HG03108 (cell line): Measurements from ENCODE around the gene DHX9.

Experiments used
- ATAC-seq: cut with Tn5 transposase; IDR thresholded peaks from one replicate; pipeline ENCODE4 v1.9.1; 2021; ENCODE audit warnings: moderate library complexity; ENCODE audit not compliant: unreplicated experiment

Gene DHX9

DNA sequence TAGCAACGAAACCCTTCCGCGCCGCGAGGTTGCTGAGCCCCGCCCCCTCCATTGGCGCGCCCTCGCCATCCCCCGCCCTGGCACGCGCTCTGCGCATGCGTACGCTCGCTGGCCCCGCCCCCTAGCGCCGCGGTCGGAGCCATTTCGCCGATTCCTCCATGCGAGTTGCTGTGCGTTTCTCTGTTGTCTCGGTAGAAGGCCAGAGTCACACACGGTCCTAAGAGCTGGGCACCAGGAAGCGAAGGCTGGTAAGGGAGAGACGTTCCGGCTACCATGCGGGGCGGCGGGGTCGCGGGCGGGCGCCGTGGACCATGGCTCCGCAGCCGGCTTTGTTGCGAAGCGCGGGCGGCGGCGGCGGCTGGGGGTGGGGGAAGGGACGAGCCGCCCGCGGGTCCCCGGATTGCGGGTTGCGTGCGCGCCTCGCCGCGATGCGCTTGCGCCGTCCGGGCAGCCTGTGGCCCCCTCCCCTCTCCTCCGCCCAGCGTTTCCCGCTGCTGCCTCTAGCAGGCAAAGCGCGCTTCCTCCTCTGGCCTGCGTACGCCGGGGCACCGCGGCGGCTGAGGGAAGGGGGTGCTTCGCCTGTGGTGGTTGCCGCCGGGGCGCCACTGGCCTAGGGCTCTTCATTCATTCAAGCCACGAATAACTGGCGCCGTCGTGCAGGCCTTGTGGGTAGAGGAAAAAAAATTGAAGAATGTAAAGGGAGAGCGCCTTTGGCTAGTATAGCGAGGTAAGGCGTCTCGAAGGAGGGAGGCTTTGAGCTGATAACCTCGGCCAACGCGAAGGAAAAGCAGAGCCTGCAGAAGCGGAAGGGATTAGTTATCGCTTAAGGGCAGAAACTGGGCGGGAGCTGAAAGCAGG, at the start of gene DHX9:
Gene DHX9, plus strand, starts transcription at position 139 of the 858 bp plus-strand sequence. CDS start 3,220 bp downstream, outside the sequence.
- ATAC-seq = peak; percentile 80

DNA sequence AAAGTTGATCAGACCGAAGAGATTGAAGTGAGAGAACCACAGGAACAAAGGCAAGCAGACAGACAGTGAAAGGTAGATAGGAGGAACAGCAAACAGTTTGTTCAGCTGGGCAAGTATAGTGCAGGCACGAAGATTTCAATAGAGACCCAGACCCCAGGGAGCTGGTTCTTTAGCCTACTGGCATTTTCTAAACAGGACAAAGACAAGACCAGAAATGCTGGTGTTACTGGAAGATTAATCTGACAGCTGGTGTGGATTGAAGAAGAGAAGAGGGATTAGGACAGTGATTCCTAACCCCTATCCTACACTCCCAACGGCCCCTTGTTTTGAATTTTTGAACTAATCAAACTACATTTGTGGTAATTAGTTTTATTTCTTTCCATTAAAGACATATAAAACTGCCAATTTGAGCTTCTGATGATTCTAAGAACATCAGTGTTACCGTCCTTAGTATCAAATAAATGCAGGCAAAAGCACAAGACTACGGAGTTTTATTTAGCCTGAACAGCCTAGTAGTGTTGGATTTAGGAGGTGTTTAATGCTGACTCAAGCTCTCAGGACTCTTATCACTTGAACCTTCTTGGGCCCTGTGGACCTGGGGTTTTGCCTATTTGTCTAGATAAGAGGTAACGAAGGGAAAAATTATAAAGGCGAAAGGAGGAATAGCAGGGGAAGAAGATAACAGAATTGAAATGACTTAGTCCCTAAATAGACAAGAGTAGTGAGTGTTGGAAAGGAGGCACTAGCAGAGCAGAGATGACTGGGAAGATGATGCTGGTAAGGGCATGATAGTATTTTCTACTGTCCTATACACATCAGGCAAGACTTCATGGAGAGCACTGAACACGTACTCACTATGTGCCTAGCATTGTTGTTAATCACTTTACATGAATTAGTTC, 47.6 kb upstream of the DHX9 start:
- no peak for ATAC-seq

DNA sequence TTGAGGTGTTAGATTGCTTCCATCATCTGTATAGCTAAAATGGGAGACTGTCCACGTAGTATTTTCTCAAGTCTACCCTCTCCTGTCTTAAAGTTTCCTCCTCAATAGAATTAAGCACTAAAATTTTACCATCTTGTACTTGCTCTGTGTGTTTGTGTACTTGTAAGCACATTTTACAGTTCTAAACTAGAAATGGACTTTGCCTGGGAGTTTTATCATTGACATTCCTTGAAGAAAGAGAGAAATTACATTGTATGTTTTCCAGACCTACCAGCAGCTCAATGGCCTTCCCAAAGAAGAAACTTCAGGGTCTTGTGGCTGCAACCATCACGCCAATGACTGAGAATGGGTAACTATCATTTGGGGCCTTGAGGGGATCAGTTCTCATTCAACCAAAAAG, 45.1 kb upstream of the DHX9 start:
- no peak for ATAC-seq

DNA sequence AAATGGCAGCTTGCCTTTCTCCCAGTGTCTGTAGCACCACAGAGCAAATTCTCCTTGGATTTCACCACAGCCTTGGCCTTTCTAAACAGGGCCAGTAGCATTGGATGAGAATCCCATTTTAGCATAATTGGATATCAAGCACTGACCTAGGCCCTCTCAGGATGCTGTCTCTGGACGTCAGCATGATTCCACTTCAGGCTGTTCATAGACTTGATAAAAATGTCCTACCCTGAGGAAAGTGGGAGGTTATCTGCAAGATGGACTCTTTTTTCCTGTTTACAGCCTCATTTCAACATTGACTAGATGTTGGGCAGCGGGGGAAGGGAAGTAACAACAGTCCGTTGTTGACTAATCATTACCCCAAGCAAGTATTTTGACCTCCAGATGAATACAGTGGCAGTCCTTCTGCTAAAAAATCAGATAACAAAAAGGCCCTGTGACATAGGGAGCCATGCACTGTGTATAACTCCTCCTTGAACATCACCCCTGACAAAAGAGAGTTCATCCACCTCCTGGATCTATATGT, 44.4 kb upstream of the DHX9 start:
- ATAC-seq = no peak

DNA sequence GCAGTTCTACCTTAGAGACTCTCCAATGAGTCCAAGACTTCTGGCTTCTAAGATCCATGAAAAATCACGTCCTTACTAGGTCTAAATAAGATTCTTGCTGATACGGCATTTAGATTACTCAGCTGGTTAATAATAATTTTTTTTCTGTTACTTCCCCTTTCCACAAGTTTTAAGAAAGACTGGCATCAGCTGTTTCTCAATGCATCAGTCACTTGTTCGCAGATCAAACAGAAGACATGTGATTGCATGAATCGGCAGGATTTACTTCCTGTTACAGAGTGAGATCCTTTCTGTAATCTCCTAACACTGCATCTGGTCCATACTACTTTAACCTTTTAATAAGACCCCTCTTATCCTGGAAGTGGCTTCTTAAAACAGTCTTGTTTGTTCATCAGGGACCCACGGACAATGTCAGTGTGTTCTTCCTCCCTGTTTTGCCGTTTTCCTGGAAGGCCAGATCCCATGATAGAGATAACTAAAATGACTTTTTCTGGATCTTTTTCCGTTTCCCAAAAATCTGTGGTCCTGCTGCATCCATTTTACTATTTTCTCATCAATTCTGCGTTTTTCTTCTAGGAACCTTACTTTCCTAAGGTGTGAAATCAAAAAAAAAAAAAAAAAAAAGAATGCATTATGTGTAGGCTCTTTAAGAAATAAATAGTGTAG, 43.5 kb upstream of the DHX9 start:
- ATAC-seq = no peak

DNA sequence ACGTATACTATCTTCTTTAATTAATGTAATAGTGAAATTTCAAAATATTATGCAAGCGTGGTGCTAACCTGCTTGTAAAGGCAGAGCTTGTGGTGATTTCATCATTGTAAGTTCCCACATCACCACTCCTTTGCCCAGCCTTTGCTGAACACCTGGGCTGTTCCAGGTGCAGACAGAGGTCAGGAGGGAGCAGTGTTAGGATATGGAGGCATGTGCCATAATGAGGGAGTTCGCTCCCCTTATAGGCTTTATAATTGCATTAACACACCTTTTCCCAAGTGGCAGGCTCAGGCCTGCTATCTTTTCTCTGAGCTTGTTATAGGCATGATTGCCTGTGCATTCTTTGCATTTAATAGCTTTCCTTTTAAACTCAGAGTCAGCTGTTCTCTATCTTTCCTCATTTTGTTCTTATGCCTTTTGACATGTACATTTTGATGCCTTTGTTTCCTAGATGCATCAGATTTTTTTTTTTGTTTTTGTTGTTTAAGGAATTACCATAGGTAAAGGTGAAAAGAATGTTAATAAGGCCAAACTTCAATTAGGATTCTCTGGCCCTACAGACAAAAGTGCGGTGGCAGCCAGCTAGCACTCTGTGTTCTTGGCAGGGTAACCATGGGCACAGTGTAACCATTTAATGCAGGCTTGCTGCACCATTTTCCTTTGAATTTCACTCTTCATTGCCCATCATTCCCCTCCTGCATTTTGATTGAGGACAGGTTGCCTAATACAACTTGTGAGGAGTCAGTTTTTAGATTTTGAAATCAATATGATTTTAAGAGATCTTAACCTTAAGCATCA, 36.9 kb upstream of the DHX9 start:
- no peak for ATAC-seq

DNA sequence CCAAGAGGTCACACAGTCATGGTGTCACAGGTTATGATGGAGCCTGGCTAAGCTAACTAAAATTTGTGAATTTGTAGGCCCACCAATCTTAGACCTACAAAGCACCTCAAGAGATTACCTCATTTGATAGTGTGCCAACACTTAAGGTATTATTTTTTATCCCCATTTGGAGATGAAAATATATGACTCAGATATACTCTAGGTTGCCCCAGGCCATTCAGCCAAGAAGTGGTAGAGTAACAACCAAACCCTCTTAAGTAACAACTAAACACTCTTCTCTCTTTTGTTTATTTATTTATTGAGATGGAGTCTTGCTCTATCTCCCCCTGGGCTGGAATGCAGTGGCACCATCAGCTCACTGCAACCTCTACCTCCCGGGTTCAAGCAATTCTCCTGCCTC, 35.3 kb upstream of the DHX9 start:
- no peak for ATAC-seq

DNA sequence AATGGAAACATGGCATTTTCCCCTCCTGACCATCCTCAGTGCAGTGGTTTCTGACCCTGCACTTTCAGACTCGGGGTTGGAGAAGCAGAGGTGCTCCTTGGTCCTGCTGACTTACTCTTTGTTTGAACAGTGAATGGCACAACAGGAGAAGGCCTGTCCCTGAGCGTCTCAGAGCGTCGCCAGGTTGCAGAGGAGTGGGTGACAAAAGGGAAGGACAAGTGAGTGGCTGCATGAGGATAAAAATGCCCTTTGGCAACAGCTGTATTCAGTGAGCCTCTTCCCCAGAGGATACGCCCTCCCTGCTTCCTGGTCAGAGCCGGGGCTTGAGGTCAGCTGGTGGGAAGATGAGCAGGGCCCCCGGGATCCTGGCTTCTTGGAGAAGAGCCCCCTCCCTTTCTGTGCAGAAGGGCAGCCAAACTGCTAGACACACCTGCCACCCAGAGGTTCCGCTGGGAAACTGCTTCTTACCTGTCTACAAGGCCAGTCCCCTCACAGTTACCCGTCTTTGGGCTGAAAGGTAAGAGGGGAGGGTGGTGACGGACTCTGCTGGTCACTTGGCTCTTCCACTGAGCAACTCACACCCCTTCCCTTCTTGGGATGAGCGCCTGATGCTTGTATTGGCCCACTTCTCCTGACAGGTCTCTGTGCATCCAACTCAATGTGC, 33.0 kb upstream of the DHX9 start:
- no peak for ATAC-seq

DNA sequence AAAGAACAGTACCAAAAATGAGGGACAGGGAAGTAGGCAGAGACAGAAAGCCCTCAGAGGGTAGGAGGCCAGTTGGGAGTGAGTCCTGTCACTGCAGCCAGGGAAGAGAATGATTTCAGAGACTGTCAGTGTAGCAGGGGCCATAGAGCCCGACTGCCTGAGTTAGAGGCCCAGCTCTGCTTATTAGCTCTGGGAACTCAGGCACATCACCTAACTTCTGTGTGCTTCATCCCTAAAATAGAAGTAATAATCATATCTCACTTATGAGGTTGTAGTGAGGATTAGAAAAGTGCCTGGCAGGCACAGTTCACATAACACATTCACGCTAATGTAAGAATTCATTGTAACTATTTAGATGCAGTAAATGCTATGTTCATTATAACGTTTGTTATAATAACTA, 31.2 kb upstream of the DHX9 start:
- no peak for ATAC-seq

DNA sequence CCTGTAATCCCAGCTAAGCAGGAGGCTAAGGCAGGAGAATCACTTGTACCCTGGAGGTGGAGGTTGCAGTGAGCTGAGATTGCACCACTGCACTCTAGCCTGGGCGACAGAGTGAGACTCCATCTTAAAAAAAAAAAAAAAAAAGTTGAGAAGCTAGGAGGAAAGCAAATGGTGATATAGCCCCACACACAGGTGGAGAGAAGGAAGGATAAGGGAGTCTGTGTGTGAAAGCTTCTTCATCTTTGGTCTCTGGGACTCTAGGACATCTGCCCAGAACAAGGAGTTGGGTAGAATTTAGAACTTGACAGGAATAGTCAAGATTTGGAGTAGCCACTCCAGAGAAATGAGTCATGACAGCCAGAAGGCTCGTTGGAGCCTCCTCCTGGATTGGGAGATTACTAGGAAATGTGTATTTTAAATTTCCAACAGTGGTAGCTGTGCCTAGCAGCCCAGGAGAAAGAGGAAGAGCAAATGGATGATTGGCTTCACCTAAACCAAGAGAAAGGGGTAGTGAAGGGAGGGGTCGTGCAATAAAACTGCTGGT, 29.7 kb upstream of the DHX9 start:
- no peak for ATAC-seq

DNA sequence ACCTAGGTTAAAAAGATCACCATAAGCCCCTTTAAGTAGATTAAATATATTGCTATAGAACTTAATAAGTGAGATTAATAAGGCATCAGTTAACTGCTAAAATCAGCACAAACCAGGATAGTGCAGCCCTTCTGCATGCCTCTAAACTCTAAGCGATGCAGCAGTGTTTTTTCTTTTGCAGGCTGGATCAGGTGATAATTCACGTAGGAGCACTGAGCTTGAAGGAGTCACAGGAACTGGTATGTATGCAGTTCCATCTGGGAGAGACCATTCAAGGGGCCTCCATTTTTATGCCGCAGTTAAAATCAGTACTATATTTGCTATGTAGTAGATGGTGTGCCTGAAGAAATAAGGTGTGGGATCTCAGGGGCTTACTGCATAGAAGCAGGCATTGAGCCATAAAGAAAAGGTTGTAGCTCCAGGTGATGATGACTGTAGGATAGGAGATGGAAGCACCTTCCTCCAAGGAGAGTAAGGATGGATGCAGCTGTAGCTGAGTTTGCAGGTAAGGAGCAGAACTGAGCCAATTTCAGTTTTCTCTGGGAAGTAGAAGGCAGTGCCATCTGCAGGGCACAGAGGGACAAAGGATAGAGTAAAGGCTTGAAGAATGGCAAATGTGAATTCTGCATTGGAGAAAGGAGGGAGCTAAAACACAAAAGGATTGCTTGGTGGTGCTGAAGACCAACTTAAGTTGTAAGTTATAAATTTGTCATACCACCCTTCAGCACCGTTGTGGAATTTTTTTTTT, 27.0 kb upstream of the DHX9 start:
- no peak for ATAC-seq

DNA sequence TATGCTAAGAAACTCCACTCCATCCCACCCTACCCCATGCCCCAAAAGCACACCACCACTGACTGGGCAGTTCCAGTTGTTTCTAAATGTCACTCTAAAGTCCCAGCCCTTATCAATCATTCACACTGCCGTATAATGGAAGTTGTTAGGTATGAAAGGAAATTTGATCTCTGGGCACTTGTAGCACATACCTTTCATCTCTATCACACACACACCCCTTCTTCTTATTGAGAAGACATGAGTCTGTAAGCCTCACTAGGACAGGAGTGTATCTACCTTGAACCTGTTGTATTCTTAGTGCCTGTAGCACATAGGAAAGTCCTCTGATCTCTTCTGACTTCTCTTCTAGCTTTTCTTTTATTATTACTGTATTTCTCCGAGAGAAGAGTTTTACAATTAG, 22.3 kb upstream of the DHX9 start:
- no peak for ATAC-seq

DNA sequence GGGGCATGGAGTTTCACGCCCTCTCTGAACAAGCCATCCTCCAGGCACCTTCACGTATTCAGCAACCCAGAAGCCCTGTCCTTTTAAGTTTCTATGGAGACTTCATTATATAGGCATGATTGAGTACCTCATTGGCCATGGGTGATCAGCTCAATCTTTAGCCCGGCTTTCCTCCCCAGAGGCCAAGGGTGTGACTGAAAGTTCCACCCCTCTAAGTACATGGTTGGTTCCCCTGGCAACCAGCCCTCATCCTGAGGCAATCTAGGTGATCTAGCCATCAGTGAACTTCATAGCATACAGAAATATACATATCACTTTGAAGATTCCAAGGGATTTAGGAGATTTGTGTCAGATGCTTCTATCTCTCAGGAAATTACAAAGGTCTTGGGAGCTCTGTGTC, 21.3 kb upstream of the DHX9 start:
- ATAC-seq = no peak

DNA sequence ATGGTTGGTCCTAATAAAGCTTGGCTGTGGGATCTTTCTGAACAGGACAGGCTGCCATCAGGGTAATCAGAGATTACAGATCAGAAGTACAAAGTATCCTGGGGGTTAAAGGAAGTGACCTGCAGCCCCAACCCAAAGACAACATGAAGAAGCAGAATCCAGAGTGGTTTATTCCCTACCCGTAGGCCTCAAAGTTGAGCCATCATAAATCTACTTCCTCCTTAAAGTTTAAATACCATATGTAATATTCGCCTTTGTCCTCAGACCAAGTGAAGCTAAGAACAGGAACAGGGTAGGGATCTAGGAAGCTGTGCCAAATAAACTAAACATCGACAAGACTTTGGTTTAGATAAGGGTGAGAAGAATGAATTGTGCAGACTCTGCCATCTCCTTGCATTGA, 15.9 kb upstream of the DHX9 start:
- no peak for ATAC-seq

DNA sequence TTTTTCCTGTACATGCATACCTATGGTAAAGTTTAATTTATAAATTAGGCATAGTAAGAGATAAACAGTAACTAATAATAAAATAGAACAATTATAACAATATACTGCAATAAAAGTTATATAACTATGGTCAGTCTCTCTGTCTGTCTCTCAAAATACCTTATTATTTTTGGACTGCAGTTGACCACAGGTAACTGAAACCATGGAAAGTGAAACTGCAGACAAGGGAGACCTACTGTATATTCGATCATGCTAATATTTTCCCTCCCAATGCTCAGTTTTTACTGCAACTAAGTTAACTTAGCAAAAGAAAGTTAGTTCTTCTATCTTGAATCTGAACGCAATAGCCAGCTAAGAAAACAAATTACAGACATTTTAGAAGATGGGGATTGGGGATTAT, 12.3 kb upstream of the DHX9 start:
- no peak for ATAC-seq

DNA sequence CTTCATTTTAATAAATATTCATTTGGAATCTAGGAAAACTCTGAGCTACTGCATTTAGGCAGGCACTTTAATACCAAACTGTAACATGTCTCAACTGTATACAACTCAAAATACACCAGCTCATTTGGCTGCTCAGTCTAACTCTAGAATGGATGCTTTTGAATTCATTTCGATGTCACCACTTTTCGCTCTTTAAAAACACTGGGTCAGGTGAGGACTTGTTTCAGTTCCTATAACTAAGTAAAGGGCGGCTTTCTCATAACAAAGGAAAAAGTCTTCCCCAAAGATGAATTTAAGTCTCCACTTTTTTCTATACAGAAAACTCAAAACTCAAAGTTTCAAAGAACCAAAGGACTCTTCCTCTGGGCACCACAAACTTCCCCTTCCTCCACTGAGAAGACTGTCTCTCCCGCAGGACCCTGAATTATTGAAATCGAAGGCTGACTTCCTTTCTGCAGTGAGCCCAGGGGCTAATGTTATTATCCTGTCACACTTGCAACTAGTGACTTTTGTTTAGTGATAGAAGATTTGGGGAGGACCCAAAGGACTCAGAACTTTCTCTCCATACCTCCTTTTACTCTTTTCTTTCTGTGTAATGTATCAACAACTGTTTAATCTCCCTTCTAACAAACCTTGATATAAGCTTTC, 9.7 kb upstream of the DHX9 start:
- ATAC-seq = peak; percentile 60

DNA sequence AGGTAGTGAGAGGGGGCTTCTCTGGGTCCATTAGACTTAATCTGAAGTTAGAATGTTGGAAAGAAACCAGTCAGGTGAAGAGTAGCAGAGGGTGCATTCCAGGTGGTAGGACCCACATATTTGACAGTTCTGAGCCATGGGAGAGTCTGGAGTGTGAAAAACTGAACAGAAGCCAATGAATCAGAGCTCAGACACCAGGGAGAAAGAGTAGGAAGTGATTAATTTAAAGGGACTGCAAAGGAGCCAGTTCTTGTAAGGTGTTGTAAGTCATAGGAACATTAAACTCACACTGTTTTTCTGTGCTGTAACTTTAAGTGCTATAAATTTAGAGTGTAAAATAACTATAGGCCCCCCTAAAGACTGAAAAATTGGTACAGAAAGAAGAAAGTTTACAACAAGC, 5.9 kb upstream of the DHX9 start:
- no peak for ATAC-seq

DNA sequence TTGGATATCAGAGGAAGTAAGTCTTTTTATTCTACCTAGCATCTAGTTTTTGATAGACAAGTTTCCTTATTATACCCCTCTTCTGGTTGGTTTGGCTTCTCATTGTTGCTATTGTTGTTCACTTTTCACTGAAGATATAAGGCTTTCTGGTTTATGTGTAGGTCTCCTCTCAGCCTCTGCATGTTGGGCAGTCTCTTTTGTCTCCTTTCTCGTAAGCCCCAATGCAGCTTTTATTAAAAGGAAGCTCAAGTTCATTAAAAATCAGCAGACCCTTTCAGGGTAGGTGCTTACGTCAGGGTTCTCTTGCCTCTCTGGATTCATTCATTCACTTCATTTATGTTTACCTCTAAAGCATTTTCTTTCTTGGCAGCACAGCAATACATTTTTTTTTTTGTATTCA, 4.8 kb upstream of the DHX9 start:
- ATAC-seq = no peak
